Measurements from ENCODE around the gene DELE1. TPM values are rescaled to one million over a fixed set of nuclear protein-coding genes. Genes with fewer than 3 reads are reported as not detected.

The DELE1 gene
- polyA plus RNA-seq, 2 donors = 30.4 to 30.5 TPM

DNA sequence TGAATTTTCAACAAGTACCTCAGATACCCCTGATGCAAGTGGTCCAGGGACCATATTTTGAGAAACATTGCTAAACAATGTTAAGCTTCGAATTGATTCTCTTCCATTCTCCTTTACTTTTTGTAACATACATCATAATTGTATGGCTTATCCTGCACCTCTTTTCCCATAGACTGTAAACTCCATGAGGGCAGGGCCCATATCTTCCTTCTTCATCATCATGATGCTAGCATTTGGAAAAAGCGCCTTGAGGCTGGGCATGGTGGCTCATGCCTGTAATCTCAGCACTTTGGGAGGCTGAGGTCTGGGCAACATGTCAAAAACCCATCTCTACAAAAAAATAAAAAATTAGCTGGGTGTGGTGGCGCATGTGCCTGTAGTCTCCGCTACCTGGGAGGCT is 14.5 kb upstream of the DELE1 start:
- no peaks in the 10 kb centered on the region for H3K36me3 ChIP-seq (ENCODE audit: control insufficient read depth in 2 of 2, insufficient read depth in 2 of 2, low read length in 1 of 2)
- no peaks in the 10 kb centered on the region for H3K27me3 ChIP-seq (ENCODE audit: control insufficient read depth in 1 of 2, insufficient read depth in 2 of 2, low read length in 2 of 2)
- peaks cover 0 to 3% of the 10 kb centered on the region in 2 donors for H3K4me1 ChIP-seq (ENCODE audit: control insufficient read depth in 2 of 2, insufficient read depth in 2 of 2, low read length in 1 of 2)
- no peak overlapping the region for H3K4me3 ChIP-seq (ENCODE audit: low read depth in 1 of 2, low read length in 2 of 2)
- H3K27ac ChIP-seq (ENCODE audit: low read depth in 2 of 2, low read length in 1 of 2) = no peak overlapping the region
- WGBS, 2 donors = 81 to 93% methylated on average over 4 of the region's 4 CpGs
- no peaks in the 10 kb centered on the region for H3K9me3 ChIP-seq (ENCODE audit: control insufficient read depth in 2 of 2, insufficient read depth in 1 of 2, low read depth in 1 of 2, low read length in 1 of 2)

DNA sequence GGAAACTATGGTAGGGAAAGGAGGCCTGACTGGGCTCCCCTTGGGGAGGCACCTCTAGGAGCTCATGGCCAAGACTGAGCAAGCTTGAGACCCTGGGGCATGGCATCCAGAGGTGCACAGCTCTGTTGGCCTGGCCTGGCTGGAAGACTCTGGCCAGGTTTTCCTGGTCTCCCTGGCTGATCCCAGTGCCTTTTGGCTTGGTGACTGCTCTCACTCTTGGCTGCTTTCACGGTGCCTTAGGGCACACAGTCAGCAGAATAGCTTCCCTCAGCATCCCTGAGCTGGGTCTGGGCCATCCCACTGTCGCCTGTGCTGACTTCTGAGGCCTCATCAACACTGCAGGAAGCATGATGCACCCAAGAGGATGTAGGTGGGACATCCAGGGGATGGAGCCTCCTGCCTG is 13.4 kb upstream of the DELE1 start:
- Histone ChIP-seq H3K27ac (ENCODE audit: low read depth in 2 of 2, low read length in 1 of 2) (no peak overlapping the region), H3K4me1 (ENCODE audit: control insufficient read depth in 2 of 2, insufficient read depth in 2 of 2, low read length in 1 of 2) (peaks cover 0 to 5% of the 10 kb centered on the region in 2 donors), H3K27me3 (ENCODE audit: control insufficient read depth in 1 of 2, insufficient read depth in 2 of 2, low read length in 2 of 2) (no peaks in the 10 kb centered on the region), H3K9me3 (ENCODE audit: control insufficient read depth in 2 of 2, insufficient read depth in 1 of 2, low read depth in 1 of 2, low read length in 1 of 2) (no peaks in the 10 kb centered on the region), H3K36me3 (ENCODE audit: control insufficient read depth in 2 of 2, insufficient read depth in 2 of 2, low read length in 1 of 2) (no peaks in the 10 kb centered on the region), H3K4me3 (ENCODE audit: low read depth in 1 of 2, low read length in 2 of 2) (no peak overlapping the region)
- 30 to 51% methylated on average over 2 of the region's 2 CpGs for WGBS, 2 donors

DNA sequence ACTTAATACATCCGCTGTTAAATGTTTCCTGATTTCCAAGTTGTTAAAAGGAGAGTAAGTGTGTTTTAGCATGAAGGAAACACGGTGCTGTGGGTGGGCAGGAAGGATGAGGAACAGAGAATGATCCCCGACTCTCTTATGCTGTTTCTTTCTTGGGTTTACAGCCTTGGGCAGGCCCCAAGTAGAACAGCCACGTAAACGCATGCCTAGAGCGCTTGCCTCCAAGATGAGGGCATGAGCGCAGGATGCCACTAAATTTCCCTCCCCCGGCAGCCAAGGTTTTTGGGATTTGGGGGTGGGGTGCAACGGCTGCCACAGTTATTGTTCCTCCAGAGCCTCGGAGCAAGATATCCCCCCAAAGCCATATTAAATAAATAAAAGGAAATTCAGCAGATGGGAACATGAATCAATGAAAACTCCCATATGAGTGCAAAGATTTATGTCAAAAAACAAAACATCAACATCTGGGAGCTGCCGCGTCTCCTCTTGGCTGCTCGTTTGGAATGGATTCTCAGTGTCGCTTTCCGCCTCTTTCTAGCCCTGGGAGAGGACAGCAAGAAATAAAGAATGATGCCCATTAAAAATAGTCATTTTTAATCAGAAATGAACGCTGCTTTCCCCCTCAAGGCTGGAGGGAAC is 10.0 kb upstream of the DELE1 start:
- H3K4me1 ChIP-seq (ENCODE audit: control insufficient read depth in 2 of 2, insufficient read depth in 2 of 2, low read length in 1 of 2) = peaks cover 0 to 5% of the 10 kb centered on the region in 2 donors
- peak overlapping the region in 1 of 2 donors; percentile 28 for H3K4me3 ChIP-seq (ENCODE audit: low read depth in 1 of 2, low read length in 2 of 2)
- WGBS, 2 donors = 29 to 30% methylated on average over 16 of the region's 16 CpGs
- no peaks in the 10 kb centered on the region for H3K27me3 ChIP-seq (ENCODE audit: control insufficient read depth in 1 of 2, insufficient read depth in 2 of 2, low read length in 2 of 2)
- H3K27ac ChIP-seq (ENCODE audit: low read depth in 2 of 2, low read length in 1 of 2) = no peak overlapping the region
- no peaks in the 10 kb centered on the region for H3K36me3 ChIP-seq (ENCODE audit: control insufficient read depth in 2 of 2, insufficient read depth in 2 of 2, low read length in 1 of 2)
- no peaks in the 10 kb centered on the region for H3K9me3 ChIP-seq (ENCODE audit: control insufficient read depth in 2 of 2, insufficient read depth in 1 of 2, low read depth in 1 of 2, low read length in 1 of 2)

DNA sequence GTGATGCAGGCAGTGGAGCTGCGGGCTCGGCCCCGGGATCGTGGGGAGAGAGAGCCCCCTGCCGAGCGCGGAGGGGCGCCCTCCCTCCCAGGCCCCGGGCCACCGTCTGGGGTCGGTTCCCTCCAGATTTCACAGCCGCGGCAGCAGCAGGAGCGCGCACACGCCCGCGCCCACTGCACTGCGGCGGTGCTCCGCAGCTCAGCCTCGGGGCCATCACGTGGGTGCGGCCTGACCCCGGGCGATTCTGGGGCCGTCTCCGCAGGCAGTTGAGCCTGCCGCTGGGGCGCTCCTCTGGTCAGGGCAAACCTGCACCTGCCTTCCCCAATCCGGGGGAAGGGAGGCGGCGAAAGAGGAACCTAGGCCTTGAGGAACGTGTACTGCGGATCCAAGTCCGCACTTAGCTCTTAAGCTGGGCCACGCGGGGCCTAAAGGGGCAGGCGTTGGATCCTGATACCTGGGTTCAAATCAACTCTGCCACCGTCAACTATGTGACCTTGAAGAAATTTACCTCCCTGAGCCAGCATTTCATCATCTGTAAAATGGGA is 9.4 kb upstream of the DELE1 start:
- Histone ChIP-seq H3K4me1 (ENCODE audit: control insufficient read depth in 2 of 2, insufficient read depth in 2 of 2, low read length in 1 of 2) (peaks cover 0 to 5% of the 10 kb centered on the region in 2 donors), H3K4me3 (ENCODE audit: low read depth in 1 of 2, low read length in 2 of 2) (peak overlapping the region in 1 of 2 donors; percentile 28), H3K36me3 (ENCODE audit: control insufficient read depth in 2 of 2, insufficient read depth in 2 of 2, low read length in 1 of 2) (no peaks in the 10 kb centered on the region), H3K27me3 (ENCODE audit: control insufficient read depth in 1 of 2, insufficient read depth in 2 of 2, low read length in 2 of 2) (no peaks in the 10 kb centered on the region), H3K9me3 (ENCODE audit: control insufficient read depth in 2 of 2, insufficient read depth in 1 of 2, low read depth in 1 of 2, low read length in 1 of 2) (no peaks in the 10 kb centered on the region), H3K27ac (ENCODE audit: low read depth in 2 of 2, low read length in 1 of 2) (no peak overlapping the region)
- 16 to 17% methylated on average over 30 to 40 of the region's 40 CpGs for WGBS, 2 donors

DNA sequence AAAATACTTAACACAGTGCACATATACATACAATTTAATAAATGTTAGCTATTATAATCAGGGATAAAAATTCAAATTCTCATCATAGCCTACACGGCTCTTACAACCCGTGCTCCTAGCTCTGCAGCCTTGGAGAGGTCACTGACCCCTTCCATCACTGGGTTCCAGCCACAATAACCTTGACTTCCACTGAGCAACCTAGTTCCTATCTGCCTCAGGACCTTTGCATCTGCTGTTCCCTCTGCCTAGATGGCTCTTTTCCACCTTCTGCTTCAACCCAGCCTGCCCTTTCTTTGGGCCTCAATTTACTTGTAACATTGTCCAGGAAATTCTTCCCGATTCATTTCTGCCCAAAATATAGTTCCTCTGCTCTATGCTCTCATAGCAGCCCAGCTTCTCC is 8.9 kb upstream of the DELE1 start:
- no peaks in the 10 kb centered on the region for H3K9me3 ChIP-seq (ENCODE audit: control insufficient read depth in 2 of 2, insufficient read depth in 1 of 2, low read depth in 1 of 2, low read length in 1 of 2)
- H3K36me3 ChIP-seq (ENCODE audit: control insufficient read depth in 2 of 2, insufficient read depth in 2 of 2, low read length in 1 of 2) = no peaks in the 10 kb centered on the region
- no peaks in the 10 kb centered on the region for H3K27me3 ChIP-seq (ENCODE audit: control insufficient read depth in 1 of 2, insufficient read depth in 2 of 2, low read length in 2 of 2)
- WGBS, 2 donors = 95 to 99% methylated on average over 3 of the region's 3 CpGs
- H3K4me3 ChIP-seq (ENCODE audit: low read depth in 1 of 2, low read length in 2 of 2) = no peak overlapping the region
- peaks cover 0 to 5% of the 10 kb centered on the region in 2 donors for H3K4me1 ChIP-seq (ENCODE audit: control insufficient read depth in 2 of 2, insufficient read depth in 2 of 2, low read length in 1 of 2)
- no peak overlapping the region for H3K27ac ChIP-seq (ENCODE audit: low read depth in 2 of 2, low read length in 1 of 2)

DNA sequence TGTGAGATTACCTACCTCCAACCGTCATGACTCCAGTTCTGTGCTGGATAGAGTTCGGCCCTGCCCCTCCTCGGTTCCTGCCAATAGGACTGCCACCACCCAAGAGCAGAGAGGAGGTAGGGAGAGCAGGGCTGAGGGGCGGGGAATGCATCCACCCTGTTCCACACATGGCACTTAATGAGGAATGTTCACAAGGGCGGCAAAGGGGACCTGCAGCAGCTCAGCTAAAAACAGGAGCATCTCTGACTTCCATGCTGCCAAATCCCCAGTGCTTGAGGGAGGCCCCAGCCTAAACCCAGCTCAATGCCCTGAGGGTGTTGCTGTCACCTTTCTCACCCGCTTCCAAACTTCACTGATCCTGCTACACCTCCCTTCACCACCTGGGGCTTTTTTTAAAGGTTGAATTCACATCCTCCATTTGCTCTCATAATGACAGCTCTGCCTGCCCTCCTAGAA is 7.8 kb upstream of the DELE1 start:
- Histone ChIP-seq H3K4me3 (ENCODE audit: low read depth in 1 of 2, low read length in 2 of 2) (no peak overlapping the region), H3K27ac (ENCODE audit: low read depth in 2 of 2, low read length in 1 of 2) (no peak overlapping the region), H3K36me3 (ENCODE audit: control insufficient read depth in 2 of 2, insufficient read depth in 2 of 2, low read length in 1 of 2) (no peaks in the 10 kb centered on the region), H3K4me1 (ENCODE audit: control insufficient read depth in 2 of 2, insufficient read depth in 2 of 2, low read length in 1 of 2) (peaks cover 0 to 5% of the 10 kb centered on the region in 2 donors), H3K9me3 (ENCODE audit: control insufficient read depth in 2 of 2, insufficient read depth in 1 of 2, low read depth in 1 of 2, low read length in 1 of 2) (no peaks in the 10 kb centered on the region), H3K27me3 (ENCODE audit: control insufficient read depth in 1 of 2, insufficient read depth in 2 of 2, low read length in 2 of 2) (no peaks in the 10 kb centered on the region)
- 59 to 60% methylated on average over 6 of the region's 6 CpGs for WGBS, 2 donors

DNA sequence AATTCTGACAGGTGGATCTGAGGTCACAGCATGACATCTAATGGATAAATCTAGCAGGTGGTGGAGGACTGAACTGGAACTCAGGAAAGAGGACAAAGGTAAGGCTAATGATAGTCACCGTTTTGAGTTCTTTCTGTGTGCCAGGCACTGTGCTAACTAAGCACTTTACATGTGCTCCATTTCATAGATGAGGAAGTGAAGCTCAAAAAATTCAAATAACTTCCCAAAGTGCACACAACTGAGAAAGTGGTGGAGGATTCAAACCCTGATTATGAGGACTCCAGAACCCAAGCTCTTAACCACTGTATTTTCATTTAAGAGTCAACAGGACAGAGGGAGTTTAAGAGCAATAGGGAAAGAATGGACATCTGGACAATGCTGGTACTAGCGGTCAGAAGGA is 7.1 kb upstream of the DELE1 start:
- Histone ChIP-seq H3K9me3 (ENCODE audit: control insufficient read depth in 2 of 2, insufficient read depth in 1 of 2, low read depth in 1 of 2, low read length in 1 of 2) (no peaks in the 10 kb centered on the region), H3K4me1 (ENCODE audit: control insufficient read depth in 2 of 2, insufficient read depth in 2 of 2, low read length in 1 of 2) (peaks cover 0 to 5% of the 10 kb centered on the region in 2 donors), H3K27ac (ENCODE audit: low read depth in 2 of 2, low read length in 1 of 2) (no peak overlapping the region), H3K4me3 (ENCODE audit: low read depth in 1 of 2, low read length in 2 of 2) (no peak overlapping the region), H3K36me3 (ENCODE audit: control insufficient read depth in 2 of 2, insufficient read depth in 2 of 2, low read length in 1 of 2) (no peaks in the 10 kb centered on the region), H3K27me3 (ENCODE audit: control insufficient read depth in 1 of 2, insufficient read depth in 2 of 2, low read length in 2 of 2) (no peaks in the 10 kb centered on the region)
- 60 to 66% methylated on average over 2 of the region's 2 CpGs for WGBS, 2 donors

DNA sequence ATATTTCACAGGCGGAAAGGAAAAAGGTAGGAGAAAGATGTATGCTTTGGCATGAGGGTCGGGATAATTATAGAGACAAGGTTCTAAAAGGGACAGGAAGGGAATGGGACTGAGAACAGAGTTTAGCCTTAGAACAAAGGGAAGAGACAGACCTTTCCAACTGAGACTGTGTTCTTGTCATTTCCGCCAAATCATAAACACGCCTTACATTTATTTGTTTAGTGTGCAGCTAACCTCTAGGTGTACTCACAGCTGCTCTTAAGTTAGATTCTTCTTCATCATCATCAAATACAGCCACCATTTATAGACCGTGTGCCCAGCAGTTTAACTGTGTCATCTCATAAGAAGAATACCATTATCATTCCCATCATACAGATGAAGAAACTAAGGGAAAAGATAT is 5.9 kb upstream of the DELE1 start:
- Histone ChIP-seq H3K27me3 (ENCODE audit: control insufficient read depth in 1 of 2, insufficient read depth in 2 of 2, low read length in 2 of 2) (no peaks in the 10 kb centered on the region), H3K27ac (ENCODE audit: low read depth in 2 of 2, low read length in 1 of 2) (no peak overlapping the region), H3K4me1 (ENCODE audit: control insufficient read depth in 2 of 2, insufficient read depth in 2 of 2, low read length in 1 of 2) (peaks cover 0 to 5% of the 10 kb centered on the region in 2 donors)

DNA sequence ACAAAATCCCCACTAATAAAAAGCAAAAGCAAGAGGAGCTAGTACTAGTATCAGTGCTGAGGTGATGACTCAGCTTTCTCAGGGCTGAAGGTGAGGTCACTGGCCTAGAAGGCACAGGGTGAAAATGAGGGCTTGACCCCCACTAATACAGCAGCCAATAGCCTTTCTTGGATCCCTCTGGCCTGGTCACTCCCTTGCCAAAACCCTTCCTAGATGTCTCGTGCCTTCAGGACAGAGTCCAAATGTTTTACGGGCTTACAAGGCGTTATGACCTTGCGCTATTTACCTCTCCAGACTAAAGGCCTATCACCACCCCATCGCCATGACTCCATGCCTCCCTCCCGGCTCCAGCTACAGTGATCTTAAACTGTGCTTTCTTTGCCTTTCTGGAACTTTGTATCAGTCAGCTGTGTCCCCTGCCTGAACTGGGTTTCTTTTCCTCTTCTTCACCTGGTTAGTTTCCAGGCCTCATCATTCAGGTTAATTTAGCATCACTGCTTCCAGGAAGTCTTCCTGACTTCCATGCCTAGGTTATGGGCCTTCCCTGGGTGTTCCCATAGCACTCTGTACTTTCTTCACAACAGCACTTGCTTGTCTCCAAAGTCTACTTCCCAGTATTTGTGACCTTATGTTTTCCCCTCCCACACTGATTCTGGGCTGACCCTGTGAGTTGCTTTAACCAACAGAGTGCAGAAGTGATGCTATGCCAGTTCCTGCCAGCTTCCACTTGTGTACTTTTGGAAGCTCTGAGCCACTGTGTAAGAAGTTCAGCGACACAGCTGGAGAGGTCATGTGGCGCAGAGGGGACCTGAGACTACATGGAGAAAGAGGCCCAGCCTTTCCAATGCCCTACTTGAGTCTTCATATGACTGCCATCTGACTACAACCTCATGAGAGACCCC is 4.2 kb upstream of the DELE1 start:
- H3K9me3 ChIP-seq (ENCODE audit: control insufficient read depth in 2 of 2, insufficient read depth in 1 of 2, low read depth in 1 of 2, low read length in 1 of 2) = no peaks in the 10 kb centered on the region
- no peaks in the 10 kb centered on the region for H3K36me3 ChIP-seq (ENCODE audit: control insufficient read depth in 2 of 2, insufficient read depth in 2 of 2, low read length in 1 of 2)
- H3K4me1 ChIP-seq (ENCODE audit: control insufficient read depth in 2 of 2, insufficient read depth in 2 of 2, low read length in 1 of 2) = peaks cover 0 to 3% of the 10 kb centered on the region in 2 donors
- H3K4me3 ChIP-seq (ENCODE audit: low read depth in 1 of 2, low read length in 2 of 2) = no peak overlapping the region
- H3K27ac ChIP-seq (ENCODE audit: low read depth in 2 of 2, low read length in 1 of 2) = no peak overlapping the region
- WGBS, 2 donors = 83 to 90% methylated on average over 8 of the region's 8 CpGs
- H3K27me3 ChIP-seq (ENCODE audit: control insufficient read depth in 1 of 2, insufficient read depth in 2 of 2, low read length in 2 of 2) = no peaks in the 10 kb centered on the region

More for the DNA sequence above, 5.9 kb upstream of the DELE1 start:
- whole genome bisulfite sequencing, 2 donors = 80 to 85% methylated on average over 5 of the region's 5 CpGs
- no peaks in the 10 kb centered on the region for H3K9me3 ChIP-seq (ENCODE audit: control insufficient read depth in 2 of 2, insufficient read depth in 1 of 2, low read depth in 1 of 2, low read length in 1 of 2)
- H3K36me3 ChIP-seq (ENCODE audit: control insufficient read depth in 2 of 2, insufficient read depth in 2 of 2, low read length in 1 of 2) = no peaks in the 10 kb centered on the region
- no peak overlapping the region for H3K4me3 ChIP-seq (ENCODE audit: low read depth in 1 of 2, low read length in 2 of 2)

All from esophagus (tissue), 2 donors.